Thyroid gland (tissue), 4 donors: ENCODE data around the gene C1QB.

Experiments
- POLR2A ChIP-seq, 2 donors: fragments of 450-650 bp; IDR thresholded peaks; one replicate each; pipeline ENCODE4 v1.6.1; 2017; ENCODE audit warnings: antibody characterized with exemption in 2 of 2, mild to moderate bottlenecking in 2 of 2, moderate library complexity in 1 of 2
- TF ChIP-seq, protein P1 (sequence below), 6 experiments: fragments of 200-600 bp in 3 of 6; fragments of 450-650 bp in 3 of 6; sonication (generic) in 3 of 6; IDR thresholded peaks; one replicate each; pipeline ENCODE4 v1.5.1; 2016 to 2019; ENCODE audit warnings: antibody characterized with exemption in 6 of 6, mild to moderate bottlenecking in 2 of 6, inconsistent platforms in 1 of 6, moderate library complexity in 1 of 6

DNA sequence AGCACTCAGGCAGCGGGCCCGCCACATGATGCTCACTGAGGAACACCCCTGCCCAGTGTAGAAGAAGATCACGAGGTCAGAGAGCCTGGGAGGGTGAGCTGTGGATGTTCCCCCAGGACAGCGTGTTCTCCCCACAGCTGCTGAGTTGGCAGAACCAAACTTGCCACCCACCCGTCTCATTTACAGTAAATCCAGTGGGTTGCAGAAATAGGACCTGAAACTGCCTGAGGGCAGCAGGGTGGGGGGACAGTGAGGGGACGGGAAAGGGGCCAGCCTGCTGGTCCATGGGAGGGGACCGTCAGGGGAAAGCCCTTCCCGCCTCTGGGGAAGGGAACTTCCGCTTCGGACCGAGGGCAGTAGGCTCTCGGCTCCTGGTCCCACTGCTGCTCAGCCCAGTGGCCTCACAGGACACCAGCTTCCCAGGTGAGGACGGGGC is at the start of gene C1QB:
- TF ChIP-seq, protein P1, sequence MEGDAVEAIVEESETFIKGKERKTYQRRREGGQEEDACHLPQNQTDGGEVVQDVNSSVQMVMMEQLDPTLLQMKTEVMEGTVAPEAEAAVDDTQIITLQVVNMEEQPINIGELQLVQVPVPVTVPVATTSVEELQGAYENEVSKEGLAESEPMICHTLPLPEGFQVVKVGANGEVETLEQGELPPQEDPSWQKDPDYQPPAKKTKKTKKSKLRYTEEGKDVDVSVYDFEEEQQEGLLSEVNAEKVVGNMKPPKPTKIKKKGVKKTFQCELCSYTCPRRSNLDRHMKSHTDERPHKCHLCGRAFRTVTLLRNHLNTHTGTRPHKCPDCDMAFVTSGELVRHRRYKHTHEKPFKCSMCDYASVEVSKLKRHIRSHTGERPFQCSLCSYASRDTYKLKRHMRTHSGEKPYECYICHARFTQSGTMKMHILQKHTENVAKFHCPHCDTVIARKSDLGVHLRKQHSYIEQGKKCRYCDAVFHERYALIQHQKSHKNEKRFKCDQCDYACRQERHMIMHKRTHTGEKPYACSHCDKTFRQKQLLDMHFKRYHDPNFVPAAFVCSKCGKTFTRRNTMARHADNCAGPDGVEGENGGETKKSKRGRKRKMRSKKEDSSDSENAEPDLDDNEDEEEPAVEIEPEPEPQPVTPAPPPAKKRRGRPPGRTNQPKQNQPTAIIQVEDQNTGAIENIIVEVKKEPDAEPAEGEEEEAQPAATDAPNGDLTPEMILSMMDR (IDR thresholded peaks at IDR 0.05), result no peak
- TF ChIP-seq POLR2A (IDR thresholded peaks at IDR 0.05), result no peak
